GM12878 (cell line): Measurements from ENCODE around the gene PFKFB3. TPM values are rescaled to one million over a fixed set of nuclear protein-coding genes. Genes with fewer than 3 reads are reported as not detected.

Experiments used
- ATAC-seq: fragments of 200-7000 bp; cut with Tn5 transposase; 3 replicates; pipeline ENCODE4 v1.9.1; 2020; ENCODE audit warnings: mild to moderate bottlenecking, moderate library complexity
- Bru-seq: library from RNA; stranded (reverse); fragments of 400-500 nt; gene quantifications from one replicate; lab custom pipeline; 2021; lab: Mats Ljungman, UMichigan
- BruChase-seq, 2 experiments: library from RNA; stranded (reverse); fragments of 400-500 nt; gene quantifications; one replicate each; lab custom pipeline; 2021; lab: Mats Ljungman, UMichigan
- BruUV-seq: library from RNA; stranded (reverse); fragments of 400-500 nt; replicated peaks from 2 replicates; lab custom pipeline; 2021; lab: Mats Ljungman, UMichigan
- CTCF ChIA-PET: fragments of 300-600 bp; sonication (Branson Sonifier 250); formaldehyde crosslinking; extraction: SDS; loops from one replicate; lab custom pipeline; 2021; ENCODE audit warnings: inconsistent platforms; lab: Yijun Ruan, JAX
- POLR2A ChIA-PET: fragments of 350-600 bp; formaldehyde crosslinking; extraction: SDS; loops from one replicate; lab custom pipeline; 2021; ENCODE audit warnings: inconsistent platforms; lab: Charles Lee
- RAD21 ChIA-PET: fragments of 300-600 bp; sonication (Branson Sonifier 250); formaldehyde crosslinking; loops from one replicate; lab custom pipeline; 2023; ENCODE audit warnings: antibody characterized with exemption; ENCODE audit not compliant: unreplicated experiment; lab: Charles Lee
- SMC1A ChIA-PET: fragments of 300-600 bp; sonication (Branson Sonifier 250); formaldehyde crosslinking; loops from one replicate; lab custom pipeline; 2023; ENCODE audit not compliant: unreplicated experiment, uncharacterized antibody; lab: Charles Lee
- DNase-seq: peaks from one replicate; pipeline ENCODE4 v3.0.0-alpha.2; 2011; ENCODE audit warnings: low read depth, low spot score
- FAIRE-seq: peaks from 3 replicates; lab custom pipeline; 2011; peaks lifted over from hg19 to GRCh38; lab: Jason Lieb, UNC
- H2AFZ ChIP-seq: 2 replicates; pipeline ENCODE4 v1.6.0; 2011; ENCODE audit warnings: low read depth, low read length, control low read depth; ENCODE audit not compliant: control insufficient read depth
- H3K27ac ChIP-seq: 2 replicates; pipeline ENCODE4 v1.5.1; 2011; ENCODE audit warnings: control low read depth; ENCODE audit not compliant: control insufficient read depth, insufficient read depth
- H3K27me3 ChIP-seq, 2 experiments: replicated peaks in 1 of 2; 2 replicates each; pipeline versions ENCODE4 v1.6.0 to v1.6.1; 2011; ENCODE audit warnings: low read length in 1 of 2; ENCODE audit not compliant: control insufficient read depth in 2 of 2, insufficient read depth in 2 of 2
- H3K36me3 ChIP-seq, 2 experiments: 2 replicates each; pipeline ENCODE4 v1.5.1; 2011; ENCODE audit warnings: low read length in 1 of 2; ENCODE audit not compliant: control insufficient read depth in 2 of 2, insufficient read depth in 2 of 2
- H3K4me1 ChIP-seq: 2 replicates; pipeline ENCODE4 v1.6.1; 2011; ENCODE audit warnings: mild to moderate bottlenecking, low read length, moderate library complexity, mixed read lengths; ENCODE audit not compliant: control insufficient read depth, insufficient read depth
- H3K4me2 ChIP-seq: 2 replicates; pipeline ENCODE4 v1.6.0; 2011; ENCODE audit warnings: control low read depth; ENCODE audit not compliant: control insufficient read depth, insufficient read depth
- H3K4me3 ChIP-seq: fragments of 200-600 bp; sonication (generic); 2 replicates; pipeline ENCODE4 v1.5.1; 2016
- H3K79me2 ChIP-seq: 2 replicates; pipeline ENCODE4 v1.6.0; 2011; ENCODE audit warnings: low read length; ENCODE audit not compliant: control insufficient read depth, insufficient read depth
- H3K9ac ChIP-seq: 2 replicates; pipeline ENCODE4 v1.8.0; 2011; ENCODE audit warnings: low read length, control low read depth, mixed read lengths; ENCODE audit not compliant: control insufficient read depth, insufficient read depth
- H3K9me3 ChIP-seq: replicated peaks from 3 replicates; pipeline ENCODE4 v1.5.1; 2011; ENCODE audit warnings: mild to moderate bottlenecking, low read length; ENCODE audit not compliant: control insufficient read depth, insufficient read depth
- H4K20me1 ChIP-seq: 2 replicates; pipeline ENCODE4 v1.6.0; 2011; ENCODE audit not compliant: control insufficient read depth, insufficient read depth
- RCOR1 ChIP-seq: conservative IDR thresholded peaks from 2 replicates; pipeline ENCODE4 v1.6.1; 2012; ENCODE audit warnings: low read depth, low read length, improper control_type of control experiment
- RELA ChIP-seq: fragments of 450-650 bp; IDR thresholded peaks from 2 replicates; pipeline ENCODE4 v1.8.0; 2014; ENCODE audit warnings: borderline replicate concordance; ENCODE audit not compliant: partially characterized antibody
- SMAD1 ChIP-seq: fragments of 450-650 bp; IDR thresholded peaks from 2 replicates; pipeline ENCODE4 v1.6.1; 2018; ENCODE audit warnings: mild to moderate bottlenecking, low read depth; ENCODE audit not compliant: partially characterized antibody
- SRF ChIP-seq, 2 experiments: IDR thresholded peaks; 2 replicates each; pipeline ENCODE4 v1.6.1; 2011; ENCODE audit warnings: low read depth in 2 of 2, low read length in 2 of 2, mild to moderate bottlenecking in 1 of 2, moderate library complexity in 1 of 2
- SUPT20H ChIP-seq: IDR thresholded peaks from 2 replicates; pipeline ENCODE4 v1.6.1; 2011; ENCODE audit warnings: low read depth, mild to moderate bottlenecking, low read length, moderate library complexity, borderline replicate concordance; ENCODE audit not compliant: control insufficient read depth
- SUZ12 ChIP-seq: fragments of 200-600 bp; sonication (generic); IDR thresholded peaks from one replicate; pipeline ENCODE4 v1.6.1; 2018; ENCODE audit warnings: antibody characterized with exemption, mild to moderate bottlenecking; ENCODE audit not compliant: unreplicated experiment
- WGBS: methylation state at CpG from one replicate; pipeline ENCODE4 v1.1.6; 2016; ENCODE audit warnings: low lambda C conversion rate; ENCODE audit not compliant: insufficient replicate concordance, insufficient coverage; ENCODE audit errors: missing lambda C conversion rate; 5-methylcytosine and 5-hydroxymethylcytosine counted together
- in situ Hi-C: fragments of 300-500 bp; cut with MboI; formaldehyde crosslinking; loops from 9 replicates; pipeline ENCODE4 v1.14.3; 2018; ENCODE audit warnings: mixed read lengths
- intact Hi-C: fragments of 100-400 bp; cut with micrococcal nuclease; formaldehyde crosslinking; loops from one replicate; pipeline ENCODE4 v1.14.2; 2022; ENCODE audit not compliant: unreplicated experiment
- long read RNA-seq, 2 experiments: library from polyadenylated mRNA; unstranded; transcript quantifications; one replicate each; pipeline ENCODE4 v2.0.0, GENCODE V29; 2019 to 2020
- polyA minus RNA-seq, 3 experiments: library from RNA; depleted of rRNA, polyadenylated mRNA; stranded (reverse); fragments of >200 nt; gene quantifications; 2 replicates each; pipeline ENCODE4 v1.2.3, GENCODE V29; 2011
- polyA plus RNA-seq, 11 experiments: library from polyadenylated mRNA; depleted of rRNA in 4 of 11; unstranded in 6 of 11; stranded (reverse) in 5 of 11; fragments of >200 nt; fragmentation: Nextera tagmentation in 4 of 11; fragmentation: Illumina TruSeq in 1 of 11; extraction: Ambion mirVana in 4 of 11; extraction: Trizol in 1 of 11; gene quantifications; 1 replicate in 1 of 11; 2 replicates in 10 of 11; pipeline versions ENCODE4 v1.2.1 to v1.2.3, GENCODE V29; 2011 to 2016; ENCODE audit warnings: inconsistent platforms in 2 of 11, missing spikeins in 2 of 11, low read depth in 1 of 11
- total RNA-seq, 4 experiments: library from RNA; depleted of rRNA in 3 of 4; stranded (reverse); fragments of >200 nt in 3 of 4; fragmentation: Illumina TruSeq in 1 of 4; extraction: Trizol in 1 of 4; gene quantifications; 2 replicates each; pipeline versions ENCODE4 v1.2.1 to v1.2.3, GENCODE V29; 2013 to 2021
- TF ChIP-seq, protein P1 (sequence below), 3 experiments: IDR thresholded peaks in 2 of 3; conservative IDR thresholded peaks in 1 of 3; 2 replicates each; pipeline ENCODE4 v1.5.1; 2011; ENCODE audit warnings: low read depth in 3 of 3, low read length in 3 of 3, mild to moderate bottlenecking in 3 of 3, control low read depth in 2 of 3, moderate library complexity in 2 of 3, inconsistent platforms in 1 of 3, mixed read lengths in 1 of 3; ENCODE audit not compliant: control insufficient read depth in 2 of 3, insufficient read depth in 1 of 3; ENCODE audit errors: extremely low read depth in 1 of 3
- TF ChIP-seq, protein P2 (sequence below): fragments of 450-650 bp; IDR thresholded peaks from 2 replicates; pipeline ENCODE4 v1.6.1; 2017; ENCODE audit warnings: mild to moderate bottlenecking, moderate library complexity

The PFKFB3 gene
- 217 and 258 TPM in 2 replicates for total RNA-seq (2013; cell fraction: nucleolus; rRNA removed)
- total RNA-seq (2014; rRNA removed): 13.0 and 14.7 TPM in 2 replicates
- 7.9 and 8.1 TPM in 2 replicates for total RNA-seq (2014; rRNA removed; fragmentation: Illumina TruSeq; extraction: Trizol)
- total RNA-seq (2021): 23.5 and 26.8 TPM in 2 replicates
- polyA plus RNA-seq (2011; ENCODE audit: low read depth): 6.9 TPM
- polyA plus RNA-seq (2011; rRNA removed): 21.8 and 46.7 TPM in 2 replicates
- polyA plus RNA-seq (2011; cell fraction: cytosol; rRNA removed): 38.7 and 47.0 TPM in 2 replicates
- polyA plus RNA-seq (2011; cell fraction: nucleus; rRNA removed): 115 and 127 TPM in 2 replicates
- 14.6 and 20.5 TPM in 2 replicates for polyA plus RNA-seq (2012)
- 10.2 and 14.2 TPM in 2 replicates for polyA plus RNA-seq (2014; fragmentation: Illumina TruSeq; extraction: Trizol)
- polyA plus RNA-seq (2014; fragmentation: Nextera tagmentation; extraction: Ambion mirVana): 1 to 10 TPM; 1.6 to 2.6 TPM
- 13.3 and 14.6 TPM in 2 replicates for polyA plus RNA-seq (2014; rRNA removed)
- polyA plus RNA-seq (2016; fragmentation: Nextera tagmentation; extraction: Ambion mirVana): 10 to 100 TPM; 18.8 to 19.4 TPM
- polyA minus RNA-seq (2011; rRNA and poly(A)+ RNA removed): 48.5 and 62.2 TPM in 2 replicates
- polyA minus RNA-seq (2011; cell fraction: cytosol; rRNA and poly(A)+ RNA removed): 12.2 and 18.8 TPM in 2 replicates
- 57.4 and 65.9 TPM in 2 replicates for polyA minus RNA-seq (2011; cell fraction: nucleus; rRNA and poly(A)+ RNA removed)
- Bru-seq, nascent RNA: percentile 91 among the genes with signal in this experiment
- BruChase-seq, experiment 1, labeled RNA remaining after a 6-hour chase: percentile 89 among the genes with signal in this experiment
- percentile 90 among the genes with signal in this experiment for BruChase-seq, experiment 2, labeled RNA remaining after a 2-hour chase
- long read RNA-seq, experiment 1, full-length matches to known transcripts: 8 of 18 reads
- long read RNA-seq, experiment 1, partial matches to known transcripts: 1 of 18 reads
- long read RNA-seq, experiment 1, other reads (novel, unspliced or antisense): 9 of 18 reads
- long read RNA-seq, experiment 2, full-length matches to known transcripts: 3 of 20 reads
- long read RNA-seq, experiment 2, partial matches to known transcripts: 2 of 20 reads
- long read RNA-seq, experiment 2, other reads (novel, unspliced or antisense): 15 of 20 reads

DNA sequence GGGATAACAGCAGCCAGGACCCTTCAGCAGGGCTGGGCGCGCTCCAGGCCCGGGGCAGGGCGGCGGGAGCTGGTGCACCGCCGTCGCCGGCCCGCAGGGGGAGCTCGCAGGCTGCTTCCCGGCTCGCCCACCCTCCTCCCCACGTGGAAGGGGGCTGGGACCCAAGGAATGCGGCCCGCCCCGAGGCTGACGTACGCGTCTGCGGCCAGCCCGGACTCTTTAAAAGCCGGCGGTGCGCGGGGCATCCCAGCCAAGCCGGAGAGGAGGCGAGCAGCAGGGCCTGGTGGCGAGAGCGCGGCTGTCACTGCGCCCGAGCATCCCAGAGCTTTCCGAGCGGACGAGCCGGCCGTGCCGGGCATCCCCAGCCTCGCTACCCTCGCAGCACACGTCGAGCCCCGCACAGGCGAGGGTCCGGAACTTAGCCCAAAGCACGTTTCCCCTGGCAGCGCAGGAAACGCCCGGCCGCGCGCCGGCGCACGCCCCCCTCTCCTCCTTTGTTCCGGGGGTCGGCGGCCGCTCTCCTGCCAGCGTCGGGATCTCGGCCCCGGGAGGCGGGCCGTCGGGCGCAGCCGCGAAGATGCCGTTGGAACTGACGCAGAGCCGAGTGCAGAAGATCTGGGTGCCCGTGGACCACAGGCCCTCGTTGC, at the start of gene PFKFB3:
Gene PFKFB3, plus strand, starts transcription at position 249 of the 647 bp plus-strand sequence. Its CDS starts 329 bp downstream, at position 578.
- ChIA-PET RAD21 (interaction anchor here (0.6 to 5.1 kb wide), 43 partner anchors 16 to 504 kb away, joined by 3 to 173 read pairs (median 5); no protein-coding TSS in a partner anchor), POLR2A (interaction anchor here (0.5 to 3.6 kb wide), 21 partner anchors 15 to 500 kb away, joined by 3 to 35 read pairs (median 4); no protein-coding TSS in a partner anchor), SMC1A (interaction anchor here (0.6 to 4.3 kb wide), 23 partner anchors 35 to 207 kb away, joined by 3 to 104 read pairs (median 5); no protein-coding TSS in a partner anchor), CTCF (interaction anchor here (0.6 to 5.2 kb wide), 60 partner anchors 9 to 462 kb away, joined by 3 to 217 read pairs (median 4); no protein-coding TSS in a partner anchor)
- H3K36me3 ChIP-seq: no peaks in the 10 kb centered on the region
- peak within 1 kb of the TSS; percentile 67 for H2AFZ ChIP-seq
- BruUV-seq: no TSS peak
- peaks cover 8% of the 10 kb centered on the region; the same call in 1 of the 2 replicates for H4K20me1 ChIP-seq
- peak within 1 kb of the TSS; percentile 54 for H3K9ac ChIP-seq
- peaks cover 10% of the 10 kb centered on the region for H3K4me1 ChIP-seq
- intact Hi-C loops: loop anchor here (1.0 to 5.0 kb wide), 7 partner anchors 40 to 198 kb away; no protein-coding TSS in a partner anchor
- H3K4me3 ChIP-seq: peak within 1 kb of the TSS; percentile 95
- H3K9me3 ChIP-seq: no peaks in the 10 kb centered on the region
- FAIRE-seq (peak; percentile 52), DNase-seq (peak; percentile 59), ATAC-seq (peak; percentile 80)
- peak within 1 kb of the TSS; percentile 87 for H3K4me2 ChIP-seq
- WGBS: under 1% methylated on average over 66 of the region's 75 CpGs
- H3K27me3 ChIP-seq: no peaks in the 10 kb centered on the region
- H3K27ac ChIP-seq: peak within 1 kb of the TSS; percentile 35; the same call in 1 of the 2 replicates
- in situ Hi-C loops: loop anchor here (5.0 kb wide), 1 partner anchor 199 kb away; no protein-coding TSS in a partner anchor
- peaks cover 2% of the 10 kb centered on the region for H3K79me2 ChIP-seq
- TF ChIP-seq, protein P1, sequence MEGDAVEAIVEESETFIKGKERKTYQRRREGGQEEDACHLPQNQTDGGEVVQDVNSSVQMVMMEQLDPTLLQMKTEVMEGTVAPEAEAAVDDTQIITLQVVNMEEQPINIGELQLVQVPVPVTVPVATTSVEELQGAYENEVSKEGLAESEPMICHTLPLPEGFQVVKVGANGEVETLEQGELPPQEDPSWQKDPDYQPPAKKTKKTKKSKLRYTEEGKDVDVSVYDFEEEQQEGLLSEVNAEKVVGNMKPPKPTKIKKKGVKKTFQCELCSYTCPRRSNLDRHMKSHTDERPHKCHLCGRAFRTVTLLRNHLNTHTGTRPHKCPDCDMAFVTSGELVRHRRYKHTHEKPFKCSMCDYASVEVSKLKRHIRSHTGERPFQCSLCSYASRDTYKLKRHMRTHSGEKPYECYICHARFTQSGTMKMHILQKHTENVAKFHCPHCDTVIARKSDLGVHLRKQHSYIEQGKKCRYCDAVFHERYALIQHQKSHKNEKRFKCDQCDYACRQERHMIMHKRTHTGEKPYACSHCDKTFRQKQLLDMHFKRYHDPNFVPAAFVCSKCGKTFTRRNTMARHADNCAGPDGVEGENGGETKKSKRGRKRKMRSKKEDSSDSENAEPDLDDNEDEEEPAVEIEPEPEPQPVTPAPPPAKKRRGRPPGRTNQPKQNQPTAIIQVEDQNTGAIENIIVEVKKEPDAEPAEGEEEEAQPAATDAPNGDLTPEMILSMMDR (IDR thresholded peaks at IDR 0.05 in 2 of 3, conservative IDR thresholded peaks at IDR 0.05 in 1 of 3; ENCODE audit: control insufficient read depth in 2 of 3, extremely low read depth in 1 of 3, insufficient read depth in 1 of 3, low read depth in 3 of 3, low read length in 3 of 3): peak; percentile 84 to 96 (median 90); a peak in 5 of 6 replicates
- TF ChIP-seq SUPT20H (no peak), SMAD1 (peak; percentile 86), SUZ12 (no peak), SRF (IDR thresholded peaks at IDR 0.05; ENCODE audit: low read depth in 2 of 2, low read length in 2 of 2) (no peak), RELA (peak; percentile 81), RCOR1 (no peak)
- TF ChIP-seq, protein P2, sequence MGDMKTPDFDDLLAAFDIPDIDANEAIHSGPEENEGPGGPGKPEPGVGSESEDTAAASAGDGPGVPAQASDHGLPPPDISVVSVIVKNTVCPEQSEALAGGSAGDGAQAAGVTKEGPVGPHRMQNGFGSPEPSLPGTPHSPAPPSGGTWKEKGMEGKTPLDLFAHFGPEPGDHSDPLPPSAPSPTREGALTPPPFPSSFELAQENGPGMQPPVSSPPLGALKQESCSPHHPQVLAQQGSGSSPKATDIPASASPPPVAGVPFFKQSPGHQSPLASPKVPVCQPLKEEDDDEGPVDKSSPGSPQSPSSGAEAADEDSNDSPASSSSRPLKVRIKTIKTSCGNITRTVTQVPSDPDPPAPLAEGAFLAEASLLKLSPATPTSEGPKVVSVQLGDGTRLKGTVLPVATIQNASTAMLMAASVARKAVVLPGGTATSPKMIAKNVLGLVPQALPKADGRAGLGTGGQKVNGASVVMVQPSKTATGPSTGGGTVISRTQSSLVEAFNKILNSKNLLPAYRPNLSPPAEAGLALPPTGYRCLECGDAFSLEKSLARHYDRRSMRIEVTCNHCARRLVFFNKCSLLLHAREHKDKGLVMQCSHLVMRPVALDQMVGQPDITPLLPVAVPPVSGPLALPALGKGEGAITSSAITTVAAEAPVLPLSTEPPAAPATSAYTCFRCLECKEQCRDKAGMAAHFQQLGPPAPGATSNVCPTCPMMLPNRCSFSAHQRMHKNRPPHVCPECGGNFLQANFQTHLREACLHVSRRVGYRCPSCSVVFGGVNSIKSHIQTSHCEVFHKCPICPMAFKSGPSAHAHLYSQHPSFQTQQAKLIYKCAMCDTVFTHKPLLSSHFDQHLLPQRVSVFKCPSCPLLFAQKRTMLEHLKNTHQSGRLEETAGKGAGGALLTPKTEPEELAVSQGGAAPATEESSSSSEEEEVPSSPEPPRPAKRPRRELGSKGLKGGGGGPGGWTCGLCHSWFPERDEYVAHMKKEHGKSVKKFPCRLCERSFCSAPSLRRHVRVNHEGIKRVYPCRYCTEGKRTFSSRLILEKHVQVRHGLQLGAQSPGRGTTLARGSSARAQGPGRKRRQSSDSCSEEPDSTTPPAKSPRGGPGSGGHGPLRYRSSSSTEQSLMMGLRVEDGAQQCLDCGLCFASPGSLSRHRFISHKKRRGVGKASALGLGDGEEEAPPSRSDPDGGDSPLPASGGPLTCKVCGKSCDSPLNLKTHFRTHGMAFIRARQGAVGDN: peak; percentile 91
